ENCODE measurements around the gene ERC1.

- TF ChIP-seq CTCF (IDR thresholded peaks at IDR 0.05) (no peak), POLR2AphosphoS5 (IDR thresholded peaks at IDR 0.05; ENCODE audit: low read depth, low read length) (no peak)
Measured at GRCh38 chr12:951176-951575, 39.8 kb upstream of the ERC1 start.
